SKM-1 (cell line): ENCODE measurements around the gene DENND1A.
"Not testable (repeated sequence)": the region's sequence is repeated elsewhere in the genome, so short reads cannot be mapped to it uniquely, and the experiment has no call there.

ENCODE experiments used
- DNase-seq: peaks from one replicate; lab custom pipeline; 2025; ENCODE audit not compliant: unreplicated experiment; lab: John Stamatoyannopoulos, UW

DENND1A gene

DNA sequence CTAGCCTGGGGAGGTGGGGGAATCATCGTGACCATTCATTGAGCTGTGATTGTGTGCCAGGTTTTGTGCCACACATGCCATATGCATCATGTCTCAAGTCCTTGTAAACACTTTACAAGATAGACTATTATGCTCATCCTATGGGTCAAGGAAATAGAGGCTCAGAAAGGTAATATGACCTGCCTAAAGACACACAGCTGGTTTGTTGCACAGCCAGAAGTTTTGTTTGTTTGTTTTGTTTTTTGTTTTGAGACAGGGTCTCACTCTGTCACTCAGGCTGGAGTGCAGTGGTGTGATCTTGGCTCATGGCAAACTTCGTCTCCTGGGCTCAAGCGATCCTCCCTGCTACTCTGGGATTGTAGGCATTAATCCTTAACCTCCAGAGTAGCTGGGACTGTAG is 595.3 kb downstream of the DENND1A start:
- no peak for DNase-seq

- DNase-seq, result not testable (repeated sequence)
These were observed 596.8 kb downstream of the DENND1A start for GRCh38 chr9:123333058-123333669.

GRCh38 chr9:123331346-123332060 is 598.4 kb downstream of the DENND1A start:
- DNase-seq, result no peak
